Epithelial cell of esophagus (primary cell): Measurements from ENCODE around the gene RNF40.

Experiments used
- DNase-seq: peaks from one replicate; pipeline ENCODE4 v3.0.0; 2010; ENCODE audit warnings: low read depth
- H3K4me3 ChIP-seq: 2 replicates; pipeline ENCODE4 v1.5.1; 2011; ENCODE audit warnings: mild to moderate bottlenecking, low read length, control low read depth
- CTCF ChIP-seq: IDR thresholded peaks from 2 replicates; pipeline ENCODE4 v1.5.1; 2011; ENCODE audit warnings: low read depth, mild to moderate bottlenecking, low read length, control low read depth, inconsistent platforms; ENCODE audit not compliant: insufficient read depth; ENCODE audit errors: missing control alignments

The RNF40 gene

GRCh38 chr16:30780549-30780948 is 18.4 kb downstream of the RNF40 start:
- no peak overlapping the region for H3K4me3 ChIP-seq
- no peak for TF ChIP-seq CTCF
- no peak for DNase-seq

- no peak for DNase-seq
- no peak overlapping the region for H3K4me3 ChIP-seq
- TF ChIP-seq CTCF: no peak
Observed at GRCh38 chr16:30782486-30783279, 20.6 kb downstream of the RNF40 start.

- no peak overlapping the region for H3K4me3 ChIP-seq
- DNase-seq: no peak
- TF ChIP-seq CTCF: no peak
Observed at GRCh38 chr16:30783280-30784109, 21.4 kb downstream of the RNF40 start.

GRCh38 chr16:30784215-30784614 is 22.1 kb downstream of the RNF40 start:
- no peak overlapping the region for H3K4me3 ChIP-seq
- no peak for TF ChIP-seq CTCF

GRCh38 chr16:30785126-30786106 is 23.3 kb downstream of the RNF40 start:
- no peak for DNase-seq
- peak overlapping the region; percentile 83 for H3K4me3 ChIP-seq
- no peak for TF ChIP-seq CTCF

More at GRCh38 chr16:30784215-30784614, 22.1 kb downstream of the RNF40 start:
- DNase-seq: no peak
